NCI-H187 treated with DMSO at 0.1 percent for 48 hours (cell line): ENCODE data around the gene DERL2.

ENCODE experiments used
- DNase-seq: peaks from one replicate; lab custom pipeline; 2025; lab: John Stamatoyannopoulos, UW

Gene DERL2

DNA sequence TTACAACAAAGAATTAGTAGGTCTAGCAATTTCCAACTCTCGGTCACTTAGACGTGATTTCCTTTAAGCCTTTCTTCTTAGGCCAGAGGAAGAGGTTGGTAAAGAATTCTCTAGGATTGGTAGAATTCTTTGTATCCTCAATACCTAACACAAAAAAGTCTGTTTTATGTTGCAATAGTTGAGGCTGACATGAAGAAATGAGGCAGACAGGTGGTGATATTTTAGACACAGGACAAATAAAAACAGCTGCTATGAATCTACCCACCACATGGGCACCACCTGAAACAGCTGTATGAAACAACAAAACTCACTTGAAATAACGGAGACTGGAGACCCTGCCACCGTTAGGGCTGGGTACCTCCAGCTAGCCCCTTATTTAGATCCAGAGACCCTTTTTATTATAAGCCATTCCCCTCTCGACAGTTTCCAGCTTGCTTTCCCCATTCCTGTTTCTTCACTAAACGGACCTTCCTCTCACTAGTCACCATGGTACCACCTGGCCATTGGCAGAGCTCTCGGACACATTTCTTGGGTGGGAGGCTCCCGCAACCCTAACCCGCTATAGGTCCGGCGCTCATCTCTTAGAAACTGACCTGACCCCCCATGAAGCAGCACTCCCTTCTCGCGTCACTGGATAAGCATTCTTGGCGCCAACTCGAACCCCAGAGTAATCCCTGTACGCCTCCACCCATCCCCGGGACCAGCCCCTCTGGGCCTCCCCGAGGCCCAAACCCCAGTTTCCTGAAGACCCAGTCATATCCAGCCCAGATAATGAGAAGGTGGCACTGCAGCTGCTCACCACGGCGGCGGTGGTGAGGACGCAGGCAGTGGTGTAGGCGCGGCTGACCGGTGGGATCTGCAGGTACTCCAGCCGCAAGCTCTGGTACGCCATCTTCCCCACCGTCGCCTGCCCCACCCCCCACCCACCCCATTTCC, at the start of gene DERL2:
DERL2 (minus strand) TSS at position 909 of the 936 bp plus-strand sequence; CDS start at position 892, 17 bp downstream.
- no peak for DNase-seq

GRCh38 chr17:5535436-5535835, 49.5 kb upstream of the DERL2 start:
- DNase-seq, result no peak

DNA sequence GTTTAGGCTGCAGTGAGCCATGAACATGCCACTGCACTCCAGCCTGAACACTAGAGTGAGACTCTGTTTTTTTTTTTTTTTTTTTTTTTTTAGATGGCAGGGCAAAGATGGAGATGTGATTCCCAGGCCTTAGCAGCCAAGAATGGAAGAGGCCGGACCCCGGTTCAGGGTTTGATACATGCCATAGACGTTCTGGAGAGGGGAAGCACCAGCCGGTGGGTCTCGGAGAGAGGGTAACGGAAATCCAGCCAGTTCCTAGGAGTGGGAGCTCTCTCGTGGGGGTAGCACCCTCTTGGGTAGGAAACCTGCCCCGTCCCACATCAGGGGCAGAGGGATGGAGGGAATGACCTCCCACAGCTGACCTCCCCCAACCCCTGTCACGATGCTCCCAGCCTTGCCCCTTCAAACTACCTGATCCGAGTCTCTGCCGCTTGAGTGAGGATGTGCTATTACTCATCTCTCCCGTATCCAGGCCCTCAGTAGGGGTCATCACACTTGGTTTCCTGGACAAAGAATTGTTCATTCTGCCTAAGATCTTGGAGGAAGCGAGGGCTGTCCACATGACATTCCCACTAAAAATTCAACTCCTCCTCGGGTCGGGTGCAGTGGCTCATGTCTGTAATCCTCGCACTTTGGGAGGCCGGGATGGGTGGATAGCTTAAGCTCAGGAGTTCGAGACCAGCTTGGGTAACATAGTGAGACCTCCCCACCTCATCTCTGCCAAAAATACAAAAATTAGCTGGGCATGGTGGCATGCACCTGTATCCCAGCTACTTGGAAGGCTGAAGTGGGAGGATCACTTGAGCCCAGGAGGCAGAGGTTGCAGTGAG, 47.7 kb upstream of the DERL2 start:
- no peak for DNase-seq

DNA sequence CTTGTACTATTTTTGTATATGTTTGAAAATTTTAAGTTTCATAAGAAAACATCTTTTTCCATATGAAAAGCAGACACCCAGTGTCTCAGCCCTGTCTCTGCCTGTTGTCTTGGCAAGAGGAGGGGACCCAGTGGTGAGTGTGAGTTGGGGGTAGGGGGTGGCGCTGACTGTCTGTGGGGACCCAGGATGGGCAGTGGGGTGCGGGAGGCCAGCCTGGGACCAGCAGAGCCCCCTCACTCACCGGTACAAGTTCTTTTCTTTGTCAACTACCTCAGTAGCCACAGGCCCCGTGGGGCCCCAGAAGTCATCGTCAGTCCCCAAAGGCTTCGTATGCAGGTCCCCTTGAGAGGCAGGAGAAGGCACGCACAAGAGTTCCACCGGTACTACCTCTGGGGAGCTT, 46.6 kb upstream of the DERL2 start:
- DNase-seq, result no peak

DNA sequence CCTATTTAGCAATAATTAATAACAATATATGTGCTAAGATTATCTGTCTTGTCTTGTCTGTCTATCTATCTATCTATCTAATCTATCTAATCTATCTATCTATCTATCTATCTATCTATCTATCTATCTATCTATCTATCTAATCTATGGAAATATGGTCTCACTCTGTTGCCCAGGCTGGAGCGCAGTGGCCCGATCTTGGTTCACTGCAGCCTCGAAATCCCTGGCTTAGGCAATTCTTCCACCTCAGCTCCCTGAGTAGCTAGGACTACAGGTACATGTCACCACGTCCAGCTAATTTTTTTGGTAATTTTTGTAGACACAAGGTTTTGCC, 45.1 kb upstream of the DERL2 start:
- DNase-seq, result no peak

GRCh38 chr17:5530265-5531084, 44.5 kb upstream of the DERL2 start:
- DNase-seq, result no peak

DNA sequence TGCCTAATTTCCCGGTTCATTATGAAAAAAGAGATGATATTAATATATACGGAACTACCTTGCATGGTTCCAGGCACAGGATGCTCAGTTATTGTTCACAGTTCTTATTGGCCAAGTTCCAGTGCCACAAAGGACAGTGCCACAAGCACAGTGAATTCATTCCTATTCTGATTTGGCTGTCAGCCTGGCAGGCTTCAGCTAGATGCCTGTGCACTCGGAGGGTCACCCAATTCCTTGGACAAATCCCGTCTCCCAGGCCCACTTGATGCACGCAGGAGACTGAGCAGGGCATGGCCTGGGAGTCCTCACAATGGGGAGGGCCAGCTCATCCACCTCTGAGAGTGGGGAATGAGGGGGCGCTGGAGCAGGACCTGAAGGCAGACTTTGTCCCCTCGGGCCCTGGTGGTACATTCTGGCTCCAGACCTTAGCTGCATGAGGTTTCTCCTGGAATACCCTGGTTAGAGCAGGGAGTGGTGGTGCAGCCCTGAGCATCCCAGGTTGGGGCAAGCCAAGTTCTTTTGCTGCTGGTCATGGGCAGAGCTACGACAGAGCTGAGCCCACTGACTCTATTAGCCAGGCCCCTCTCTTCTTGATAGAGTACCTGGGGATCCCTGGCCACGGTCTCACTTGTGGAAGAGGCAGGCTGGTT, 41.7 kb upstream of the DERL2 start:
- DNase-seq, result no peak

DNA sequence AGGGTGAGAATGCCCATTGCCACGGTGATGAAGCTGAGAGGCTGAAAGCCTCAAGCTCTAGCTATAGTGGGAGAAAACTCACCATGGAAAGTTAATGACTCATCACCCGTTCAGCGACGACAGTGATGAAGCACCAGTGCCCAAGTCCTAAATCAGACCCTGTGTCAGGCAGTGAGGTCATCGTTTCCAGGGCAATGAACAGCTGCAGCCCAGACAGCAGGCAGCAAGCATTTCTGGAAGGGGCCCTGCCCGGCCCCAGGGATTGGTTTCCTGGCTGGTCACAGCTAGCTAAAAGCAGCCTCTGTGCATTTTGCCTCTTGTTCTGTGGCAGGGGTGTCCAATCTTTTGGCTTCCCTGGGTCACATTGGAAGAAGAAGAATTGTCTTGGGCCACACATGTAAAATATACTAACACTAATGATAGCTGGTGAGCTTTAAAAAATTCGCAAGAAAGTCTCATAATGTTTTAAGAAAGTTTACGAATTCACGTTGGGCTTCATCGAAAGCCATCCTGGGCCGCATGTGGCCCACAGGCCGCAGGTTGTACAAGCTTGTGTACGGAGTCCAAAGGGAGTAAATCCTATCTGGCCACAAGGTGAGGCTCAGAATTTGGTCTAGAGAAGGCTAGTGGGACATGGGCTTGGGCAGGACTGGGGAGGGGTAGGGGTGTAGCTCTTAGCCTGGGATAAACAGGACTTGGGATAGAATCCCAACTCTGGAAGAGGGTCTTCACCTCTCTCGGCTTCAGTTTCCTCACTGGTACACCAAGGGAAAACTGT, 41.0 kb upstream of the DERL2 start:
- peak; percentile 0 for DNase-seq

- DNase-seq, result no peak
Observed at GRCh38 chr17:5523249-5523648, 37.3 kb upstream of the DERL2 start.

GRCh38 chr17:5522476-5522875, 36.5 kb upstream of the DERL2 start:
- no peak for DNase-seq

- DNase-seq, result no peak
Observed at GRCh38 chr17:5516060-5516792, 30.2 kb upstream of the DERL2 start.

DNA sequence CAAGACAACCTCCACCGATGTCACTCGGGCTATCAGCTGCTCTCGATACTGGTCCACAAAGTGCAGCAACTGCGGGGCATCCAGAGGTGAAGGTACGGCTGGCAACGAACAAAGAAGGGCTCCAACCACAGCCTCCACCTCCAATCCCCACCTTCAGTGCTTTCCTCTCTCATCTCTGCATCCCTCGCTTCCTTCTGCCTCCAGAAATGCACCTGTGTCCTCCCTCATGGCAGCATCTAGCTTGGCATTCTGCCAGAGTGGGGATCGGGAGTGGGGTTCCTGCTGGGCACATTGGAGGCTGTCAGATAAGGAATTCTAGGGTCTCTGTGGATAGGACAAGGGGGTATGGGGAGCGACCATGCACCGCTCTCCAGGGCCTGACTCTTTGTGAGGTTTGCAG, 29.0 kb upstream of the DERL2 start:
- no peak for DNase-seq

DNA sequence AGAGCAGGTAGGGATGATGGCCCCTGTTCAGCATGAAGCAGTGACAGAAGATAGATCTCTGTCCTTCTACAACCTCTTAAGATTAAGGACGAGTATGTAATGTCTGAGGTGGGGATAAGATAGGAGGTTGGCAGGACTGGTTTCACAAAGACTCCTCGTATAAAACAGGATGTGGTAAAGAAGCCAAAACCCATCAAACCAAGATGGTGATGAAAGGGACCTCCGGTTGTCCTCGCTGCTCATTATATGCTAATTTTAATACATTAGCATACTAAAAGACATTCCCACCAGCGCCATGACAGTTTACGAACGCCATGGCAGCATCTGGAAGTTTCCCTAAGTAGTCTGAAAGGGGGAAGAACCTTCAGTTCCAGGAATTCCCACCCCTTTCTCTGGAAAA, 27.6 kb upstream of the DERL2 start:
- DNase-seq, result no peak

DNA sequence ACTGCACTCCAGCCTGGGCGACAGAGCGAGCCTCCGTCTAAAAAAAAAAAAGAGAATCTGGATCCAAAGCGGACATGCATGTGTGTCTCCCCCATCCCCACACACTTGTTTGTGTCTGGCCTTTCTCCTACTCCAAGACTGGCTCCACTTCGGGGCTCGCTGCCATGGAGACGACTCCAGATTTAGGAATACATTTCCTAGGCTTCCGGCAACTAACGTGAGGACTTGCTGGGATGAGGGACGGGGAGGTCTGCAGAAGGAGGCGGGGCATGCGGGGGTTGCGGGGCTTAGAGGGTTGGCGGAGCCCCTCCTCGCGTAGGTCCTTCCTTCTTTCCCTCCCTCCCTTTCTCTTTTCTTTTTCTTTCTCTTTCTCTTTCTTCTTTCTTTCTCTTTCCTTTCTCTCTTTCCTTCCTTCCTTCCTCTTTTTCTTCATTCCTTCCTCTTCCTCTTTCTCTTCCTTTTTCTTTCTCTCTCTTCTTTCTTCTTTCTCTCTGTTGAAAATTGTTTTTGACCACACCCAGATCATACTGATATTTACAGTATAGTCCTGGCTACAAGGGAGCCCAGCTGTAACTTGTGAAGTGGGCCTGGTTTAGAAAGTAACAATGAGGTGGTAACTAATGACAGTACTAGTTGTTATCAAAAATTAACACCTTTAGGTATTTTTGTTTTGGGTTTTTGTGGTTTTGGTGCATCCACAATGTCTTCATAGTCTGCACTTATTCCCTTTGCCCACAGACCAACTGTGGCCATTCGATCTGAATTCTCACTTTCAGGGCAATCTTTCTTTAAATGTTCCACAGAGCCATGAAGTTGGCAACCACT, 25.6 kb upstream of the DERL2 start:
- no peak for DNase-seq

GRCh38 chr17:5510771-5511170, 24.8 kb upstream of the DERL2 start:
- DNase-seq, result no peak

- no peak for DNase-seq
Observed at GRCh38 chr17:5509482-5509881, 23.5 kb upstream of the DERL2 start.

DNA sequence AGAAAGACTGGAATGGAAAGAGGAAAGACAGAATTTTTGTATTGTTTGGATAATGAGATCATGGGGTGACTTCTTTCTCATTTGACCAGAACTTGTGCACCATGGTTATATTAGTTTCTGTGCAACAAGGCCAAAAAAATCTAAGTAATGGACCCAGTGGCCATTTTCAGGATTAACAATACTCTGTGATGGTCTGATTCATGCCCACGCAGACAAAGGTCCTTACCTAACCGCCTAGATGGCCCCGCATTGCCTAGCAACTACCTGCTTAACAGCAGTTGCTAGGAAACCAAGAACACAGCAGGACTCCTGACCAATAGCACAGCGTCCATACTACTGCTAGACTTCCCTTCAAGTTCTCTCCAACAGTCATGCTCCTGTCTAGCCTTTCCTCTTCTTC, 22.8 kb upstream of the DERL2 start:
- peak; percentile 25 for DNase-seq

- DNase-seq, result no peak
Observed at GRCh38 chr17:5506307-5506706, 20.3 kb upstream of the DERL2 start.

- DNase-seq, result no peak
Observed at GRCh38 chr17:5502552-5502951, 16.6 kb upstream of the DERL2 start.
